ENCODE measurements around the gene SUGCT.

Gene SUGCT

DNA sequence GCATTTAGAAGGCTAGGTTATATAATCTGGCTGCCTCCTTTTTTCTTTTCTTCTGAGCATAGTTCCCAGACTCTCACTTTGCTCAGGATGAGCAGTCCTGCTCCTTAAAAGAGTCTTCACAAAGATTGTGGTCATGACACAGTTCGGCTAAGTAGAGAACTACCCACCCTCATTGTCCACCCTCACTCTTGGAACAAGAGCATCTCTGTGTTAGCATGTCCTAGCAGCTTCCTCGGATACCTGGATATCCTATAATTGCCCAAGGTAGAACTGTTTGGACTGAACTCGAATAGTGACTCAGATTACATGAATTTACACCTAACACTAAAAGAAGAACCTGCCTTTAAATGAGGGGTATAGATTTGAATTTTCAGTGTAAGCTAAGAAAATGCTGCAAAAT lies 572.0 kb downstream of the SUGCT start:
- no peaks in the 10 kb centered on the region for H3K36me3 ChIP-seq (ENCODE audit: insufficient read depth, low read length)
- peaks cover 5% of the 10 kb centered on the region for H3K4me1 ChIP-seq (ENCODE audit: insufficient read depth, low read length)
- H3K9me3 ChIP-seq (ENCODE audit: control insufficient read depth, insufficient read depth, low read length): no peaks in the 10 kb centered on the region
- H3K9ac ChIP-seq (ENCODE audit: low read depth, low read length): no peak overlapping the region

DNA sequence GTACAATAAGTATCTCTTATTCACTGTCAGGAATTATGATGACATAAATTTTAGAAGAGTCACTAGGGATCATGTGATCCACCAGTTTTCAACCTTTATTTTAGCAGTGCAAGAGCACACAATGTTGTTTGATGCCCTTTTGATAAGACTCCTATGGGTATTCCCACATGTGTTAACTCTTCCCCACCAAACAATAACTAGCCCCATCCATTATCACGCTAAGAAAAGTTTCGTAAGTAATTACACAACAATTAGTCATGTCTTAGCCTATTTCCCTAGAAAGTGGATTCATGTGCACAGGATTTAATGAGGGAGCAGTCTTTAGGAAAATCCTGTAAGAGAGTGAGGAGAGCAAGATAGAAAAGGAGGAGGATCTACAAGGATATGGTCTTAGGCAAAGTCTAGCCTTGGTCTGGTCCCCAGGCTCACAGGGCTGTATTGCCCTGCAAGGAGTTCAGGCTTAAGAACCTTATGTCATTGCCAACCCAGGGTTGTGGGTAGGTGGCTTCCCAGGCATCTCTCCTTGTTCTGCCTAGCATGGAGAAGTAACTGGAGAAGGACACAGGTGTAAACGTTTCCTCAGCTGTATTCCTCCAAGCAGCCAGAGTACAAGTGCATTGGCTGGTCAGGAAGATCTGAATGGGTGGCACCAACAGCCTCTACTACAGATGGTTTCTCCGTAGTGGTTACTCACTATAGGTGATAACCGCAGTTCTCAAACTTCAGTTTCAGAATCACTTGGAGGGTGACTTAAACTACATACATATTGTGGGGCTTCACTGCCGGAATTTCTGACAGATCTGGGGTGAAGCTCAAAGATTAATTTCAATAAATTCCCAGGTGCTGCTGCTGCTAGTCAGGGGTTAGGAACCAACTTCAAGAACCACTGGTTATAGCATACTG lies 574.5 kb downstream of the SUGCT start:
- H3K9me3 ChIP-seq (ENCODE audit: control insufficient read depth, insufficient read depth, low read length): no peaks in the 10 kb centered on the region
- no peak overlapping the region for H3K9ac ChIP-seq (ENCODE audit: low read depth, low read length)
- no peaks in the 10 kb centered on the region for H3K36me3 ChIP-seq (ENCODE audit: insufficient read depth, low read length)

GRCh38 chr7:40711706-40712105 lies 576.9 kb downstream of the SUGCT start:
- Histone ChIP-seq H3K9me3 (ENCODE audit: control insufficient read depth, insufficient read depth, low read length) (no peaks in the 10 kb centered on the region), H3K9ac (ENCODE audit: low read depth, low read length) (no peak overlapping the region), H3K36me3 (ENCODE audit: insufficient read depth, low read length) (no peaks in the 10 kb centered on the region), H3K4me1 (ENCODE audit: insufficient read depth, low read length) (peaks cover 9% of the 10 kb centered on the region)

More for the DNA sequence above, 574.5 kb downstream of the SUGCT start:
- H3K4me1 ChIP-seq (ENCODE audit: insufficient read depth, low read length): no peaks in the 10 kb centered on the region

DNA sequence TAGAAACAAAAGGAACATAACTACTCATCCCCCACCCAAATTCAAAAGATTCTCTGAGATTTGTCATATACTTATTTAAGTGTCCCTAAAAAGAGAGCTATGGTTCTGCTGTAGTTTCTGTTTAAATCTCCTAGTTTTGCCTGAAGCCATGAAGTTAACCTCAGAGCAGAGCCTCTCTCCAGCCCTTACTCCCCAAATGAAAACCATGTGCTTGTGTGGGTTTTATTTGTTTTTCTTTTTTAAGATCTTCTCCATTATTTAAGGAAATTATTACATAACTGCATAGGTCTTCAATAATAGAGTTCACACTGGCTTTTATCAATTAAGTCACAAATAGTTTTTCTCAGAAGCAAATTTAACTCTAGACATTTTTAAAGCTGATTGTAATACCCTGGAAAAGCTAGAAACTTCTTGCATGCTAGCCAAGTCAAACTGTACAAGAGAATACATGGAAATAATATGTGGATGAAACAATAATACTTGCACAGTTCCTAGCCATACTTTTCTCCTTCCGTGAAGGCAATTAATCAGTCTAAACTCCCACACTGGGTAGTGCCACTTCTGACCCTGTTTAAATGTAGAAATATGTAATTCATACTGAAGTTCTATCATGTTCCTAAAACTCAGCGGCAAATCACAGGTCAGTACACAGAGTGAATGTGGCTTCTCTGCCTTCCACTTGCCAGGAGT lies 579.7 kb downstream of the SUGCT start:
- Histone ChIP-seq H3K36me3 (ENCODE audit: insufficient read depth, low read length) (no peaks in the 10 kb centered on the region), H3K9ac (ENCODE audit: low read depth, low read length) (no peak overlapping the region), H3K9me3 (ENCODE audit: control insufficient read depth, insufficient read depth, low read length) (no peaks in the 10 kb centered on the region), H3K4me1 (ENCODE audit: insufficient read depth, low read length) (peaks cover 11% of the 10 kb centered on the region)

GRCh38 chr7:40715053-40715430 lies 580.2 kb downstream of the SUGCT start:
- Histone ChIP-seq H3K9ac (ENCODE audit: low read depth, low read length) (no peak overlapping the region), H3K9me3 (ENCODE audit: control insufficient read depth, insufficient read depth, low read length) (no peaks in the 10 kb centered on the region), H3K4me1 (ENCODE audit: insufficient read depth, low read length) (peaks cover 11% of the 10 kb centered on the region), H3K36me3 (ENCODE audit: insufficient read depth, low read length) (no peaks in the 10 kb centered on the region)

DNA sequence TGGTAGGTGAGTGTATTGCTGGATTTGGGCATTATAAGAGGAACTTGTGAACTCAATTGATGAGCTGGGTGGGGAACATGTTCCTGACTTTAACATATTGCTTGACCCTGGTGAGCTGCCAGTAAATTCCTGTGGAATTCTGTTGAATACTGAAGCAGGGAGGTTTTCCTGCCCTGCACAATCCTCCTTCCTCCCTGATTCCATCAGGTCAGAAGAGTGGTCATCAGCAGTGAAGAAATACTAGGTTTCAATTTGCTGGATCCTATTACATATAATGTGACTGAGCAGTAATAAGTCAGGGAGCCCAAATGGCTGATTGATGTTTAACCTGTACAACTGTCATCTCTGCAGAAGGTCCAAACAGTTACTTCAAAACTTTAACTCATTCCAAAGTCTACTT lies 581.2 kb downstream of the SUGCT start:
- Histone ChIP-seq H3K36me3 (ENCODE audit: insufficient read depth, low read length) (no peaks in the 10 kb centered on the region), H3K9me3 (ENCODE audit: control insufficient read depth, insufficient read depth, low read length) (no peaks in the 10 kb centered on the region), H3K9ac (ENCODE audit: low read depth, low read length) (no peak overlapping the region), H3K4me1 (ENCODE audit: insufficient read depth, low read length) (peaks cover 12% of the 10 kb centered on the region)

GRCh38 chr7:40717242-40717641 lies 582.4 kb downstream of the SUGCT start:
- no peaks in the 10 kb centered on the region for H3K9me3 ChIP-seq (ENCODE audit: control insufficient read depth, insufficient read depth, low read length)
- H3K4me1 ChIP-seq (ENCODE audit: insufficient read depth, low read length): peaks cover 19% of the 10 kb centered on the region
- H3K9ac ChIP-seq (ENCODE audit: low read depth, low read length): peak overlapping the region; percentile 32
- H3K36me3 ChIP-seq (ENCODE audit: insufficient read depth, low read length): no peaks in the 10 kb centered on the region

- H3K9ac ChIP-seq (ENCODE audit: low read depth, low read length): no peak overlapping the region
- H3K4me1 ChIP-seq (ENCODE audit: insufficient read depth, low read length): peaks cover 19% of the 10 kb centered on the region
- no peaks in the 10 kb centered on the region for H3K36me3 ChIP-seq (ENCODE audit: insufficient read depth, low read length)
- H3K9me3 ChIP-seq (ENCODE audit: control insufficient read depth, insufficient read depth, low read length): no peaks in the 10 kb centered on the region
Observed at GRCh38 chr7:40720416-40720815, 585.6 kb downstream of the SUGCT start.

DNA sequence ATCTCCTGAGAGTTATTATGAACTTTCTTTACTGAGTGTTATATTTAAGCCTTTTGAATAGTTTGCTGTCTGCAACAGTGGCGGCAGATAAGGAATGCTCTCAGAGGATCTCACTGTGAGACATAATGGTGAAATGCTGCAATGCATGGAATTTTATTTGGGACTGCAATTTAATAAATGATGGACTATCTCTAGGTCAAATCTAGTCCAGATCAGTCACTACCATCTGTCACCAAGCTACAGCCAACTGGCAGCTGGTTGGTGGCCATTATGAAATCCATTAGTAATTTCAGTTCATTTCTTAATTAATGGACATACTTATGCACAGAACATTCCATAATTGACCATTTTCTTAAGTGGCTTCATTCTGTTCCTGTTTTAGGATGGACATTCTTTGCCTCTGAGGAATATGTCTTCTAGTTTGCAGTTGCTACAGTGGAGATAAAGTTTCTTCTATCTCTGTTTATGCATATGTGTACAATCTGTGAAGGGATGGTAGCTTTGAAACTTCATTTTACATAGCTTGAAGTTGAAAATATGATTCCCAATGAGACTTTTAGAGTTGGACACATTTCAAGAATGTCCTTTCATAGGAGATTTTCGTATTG lies 586.6 kb downstream of the SUGCT start:
- H3K4me1 ChIP-seq (ENCODE audit: insufficient read depth, low read length): peaks cover 13% of the 10 kb centered on the region; the same call in 1 of the 2 replicates
- H3K9me3 ChIP-seq (ENCODE audit: control insufficient read depth, insufficient read depth, low read length): no peaks in the 10 kb centered on the region

DNA sequence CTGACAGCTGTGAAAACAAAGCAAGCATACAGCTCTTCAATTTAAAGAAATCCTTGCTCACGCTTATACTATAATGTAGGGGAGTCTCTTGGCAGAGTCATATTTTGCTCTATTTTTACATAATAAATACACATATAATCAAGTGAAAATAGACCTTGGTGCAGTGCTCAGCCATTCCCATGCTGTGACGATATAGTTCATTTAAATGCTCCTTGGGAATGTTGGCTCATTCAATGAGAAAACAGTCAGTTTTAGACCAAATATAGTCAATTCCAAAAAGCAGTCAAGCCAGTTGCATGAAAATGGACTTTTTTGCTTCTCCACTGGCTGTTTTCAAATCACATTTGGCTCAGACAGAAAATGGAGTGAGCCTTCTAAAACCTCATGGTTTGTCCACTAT lies 587.4 kb downstream of the SUGCT start:
- Histone ChIP-seq H3K9ac (ENCODE audit: low read depth, low read length) (no peak overlapping the region), H3K36me3 (ENCODE audit: insufficient read depth, low read length) (no peaks in the 10 kb centered on the region), H3K9me3 (ENCODE audit: control insufficient read depth, insufficient read depth, low read length) (no peaks in the 10 kb centered on the region), H3K4me1 (ENCODE audit: insufficient read depth, low read length) (peaks cover 16% of the 10 kb centered on the region; the same call in 1 of the 2 replicates)

More for the DNA sequence above, 586.6 kb downstream of the SUGCT start:
- H3K36me3 ChIP-seq (ENCODE audit: insufficient read depth, low read length): no peaks in the 10 kb centered on the region
- H3K9ac ChIP-seq (ENCODE audit: low read depth, low read length): no peak overlapping the region

DNA sequence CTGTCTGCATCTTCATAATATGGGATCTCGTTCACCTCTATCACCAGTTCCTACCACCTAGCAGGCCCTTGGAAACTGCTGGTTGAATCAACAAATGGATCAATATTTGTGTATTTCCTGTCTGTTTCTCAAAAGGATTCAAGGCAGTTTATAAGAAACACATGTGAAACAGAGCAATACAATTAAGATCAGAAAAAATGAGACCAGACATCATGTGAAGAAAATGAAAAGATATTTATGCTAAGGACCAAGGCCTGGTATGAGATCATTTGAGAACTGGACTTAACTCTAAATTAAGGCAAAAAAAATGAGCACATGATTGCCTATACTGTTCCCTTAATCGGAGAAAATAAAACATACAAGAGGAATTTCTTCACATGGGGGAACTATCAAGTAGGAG lies 589.0 kb downstream of the SUGCT start:
- Histone ChIP-seq H3K9ac (ENCODE audit: low read depth, low read length) (no peak overlapping the region), H3K9me3 (ENCODE audit: control insufficient read depth, insufficient read depth, low read length) (no peaks in the 10 kb centered on the region), H3K4me1 (ENCODE audit: insufficient read depth, low read length) (peaks cover 16% of the 10 kb centered on the region; the same call in 1 of the 2 replicates), H3K36me3 (ENCODE audit: insufficient read depth, low read length) (no peaks in the 10 kb centered on the region)

DNA sequence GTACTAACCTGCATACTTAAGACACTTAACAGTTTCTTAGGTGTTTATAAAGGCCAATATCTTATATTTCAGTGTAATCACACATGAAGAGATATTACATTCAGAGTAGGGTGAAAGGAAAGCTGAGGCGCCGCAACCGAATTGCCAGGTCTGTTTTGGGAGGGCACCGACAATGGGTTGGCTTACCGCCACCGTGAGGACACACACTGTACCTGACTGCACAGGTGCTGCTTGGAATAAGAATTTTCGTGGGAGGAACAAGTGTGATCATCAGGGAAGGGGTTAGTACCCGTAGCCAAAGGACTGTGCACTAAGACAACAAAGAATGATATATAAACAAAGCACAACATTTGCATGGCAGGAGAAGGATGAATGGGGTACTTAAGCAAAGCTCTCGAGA lies 591.8 kb downstream of the SUGCT start:
- Histone ChIP-seq H3K36me3 (ENCODE audit: insufficient read depth, low read length) (no peaks in the 10 kb centered on the region), H3K9me3 (ENCODE audit: control insufficient read depth, insufficient read depth, low read length) (no peaks in the 10 kb centered on the region), H3K9ac (ENCODE audit: low read depth, low read length) (no peak overlapping the region), H3K4me1 (ENCODE audit: insufficient read depth, low read length) (peaks cover 10% of the 10 kb centered on the region; the same call in 1 of the 2 replicates)

DNA sequence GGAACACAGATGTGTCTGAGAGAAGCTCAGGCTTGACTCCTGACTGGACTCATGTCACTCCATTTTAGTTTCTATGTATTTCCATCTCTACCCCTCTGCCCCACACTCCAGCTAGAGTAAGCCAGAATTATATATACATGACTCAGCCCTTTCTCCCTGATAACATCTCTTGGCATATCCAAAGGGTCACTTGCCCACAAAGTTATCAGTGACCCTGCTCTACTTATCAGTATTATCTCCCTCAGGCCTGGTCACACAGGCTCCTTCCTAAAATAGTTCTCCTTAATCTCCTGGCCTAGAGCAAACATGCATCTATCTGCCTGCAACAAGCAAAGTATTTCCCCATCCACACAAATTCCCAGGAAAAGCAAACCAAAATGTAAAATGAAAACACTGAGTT lies 598.3 kb downstream of the SUGCT start:
- no peaks in the 10 kb centered on the region for H3K36me3 ChIP-seq (ENCODE audit: insufficient read depth, low read length)
- no peak overlapping the region for H3K9ac ChIP-seq (ENCODE audit: low read depth, low read length)
- no peaks in the 10 kb centered on the region; the same call in 1 of the 2 replicates for H3K9me3 ChIP-seq (ENCODE audit: control insufficient read depth, insufficient read depth, low read length)
- no peaks in the 10 kb centered on the region for H3K4me1 ChIP-seq (ENCODE audit: insufficient read depth, low read length)

GRCh38 chr7:40733578-40733977 lies 598.8 kb downstream of the SUGCT start:
- H3K36me3 ChIP-seq (ENCODE audit: insufficient read depth, low read length): no peaks in the 10 kb centered on the region
- no peaks in the 10 kb centered on the region for H3K4me1 ChIP-seq (ENCODE audit: insufficient read depth, low read length)

More at GRCh38 chr7:40733578-40733977, 598.8 kb downstream of the SUGCT start:
- H3K9me3 ChIP-seq (ENCODE audit: control insufficient read depth, insufficient read depth, low read length): no peaks in the 10 kb centered on the region; the same call in 1 of the 2 replicates
- H3K9ac ChIP-seq (ENCODE audit: low read depth, low read length): no peak overlapping the region
